Kidney capillary endothelial cell (primary cell): ENCODE data around the gene HOXA9.
A peak's percentile ranks its signal among the peaks of the same experiment; 100 is the strongest.

Source experiments
- DNase-seq: peaks from one replicate; pipeline ENCODE4 v3.0.0-alpha.2; 2018; ENCODE audit warnings: low spot score

HOXA9 gene

GRCh38 chr7:27200761-27201579, 35.6 kb upstream of the HOXA9 start:
- DNase-seq, result no peak

GRCh38 chr7:27199849-27200760, 34.8 kb upstream of the HOXA9 start, which contains the start of gene HOXA13:
Gene HOXA13, minus strand, starts transcription at chr7:27200091. Its CDS starts 14 bp downstream, at chr7:27200077.
- no peak for DNase-seq

GRCh38 chr7:27198871-27199801, 33.8 kb upstream of the HOXA9 start:
- DNase-seq, result no peak

- DNase-seq, result no peak
These were observed 33.0 kb upstream of the HOXA9 start for GRCh38 chr7:27198138-27198841.

- no peak for DNase-seq
These were observed 32.1 kb upstream of the HOXA9 start for GRCh38 chr7:27197137-27198042.

GRCh38 chr7:27196287-27196767, 31.0 kb upstream of the HOXA9 start:
- peak; percentile 77 for DNase-seq

- DNase-seq, result no peak
These were observed 29.5 kb upstream of the HOXA9 start for GRCh38 chr7:27194686-27195379.

- no peak for DNase-seq
These were observed 28.6 kb upstream of the HOXA9 start for GRCh38 chr7:27194002-27194352.

GRCh38 chr7:27193335-27194001, 28.1 kb upstream of the HOXA9 start:
- no peak for DNase-seq

GRCh38 chr7:27192546-27193334, 27.4 kb upstream of the HOXA9 start:
- DNase-seq, result no peak

GRCh38 chr7:27191833-27192545, 26.7 kb upstream of the HOXA9 start:
- DNase-seq, result no peak

GRCh38 chr7:27191161-27191731, 25.9 kb upstream of the HOXA9 start:
- no peak for DNase-seq

GRCh38 chr7:27189997-27190748, 24.8 kb upstream of the HOXA9 start:
- DNase-seq, result no peak

GRCh38 chr7:27189295-27189996, 24.1 kb upstream of the HOXA9 start:
- DNase-seq, result no peak
